HL-60 (cell line): ENCODE data around the gene SH2B3.

Experiments used
- CTCF ChIP-seq: IDR thresholded peaks from one replicate; pipeline ENCODE4 v1.5.1; 2011; ENCODE audit warnings: low read length, control low read depth, inconsistent platforms; ENCODE audit not compliant: insufficient read depth
- POLR2AphosphoS5 ChIP-seq: IDR thresholded peaks from 2 replicates; pipeline ENCODE4 v1.6.1; 2012; ENCODE audit warnings: low read depth

- TF ChIP-seq CTCF (no peak), POLR2AphosphoS5 (no peak)
Measured at GRCh38 chr12:111411185-111411764, 5.6 kb downstream of the SH2B3 start.
